ENCODE data around the gene ANO5. TPM values are rescaled to one million over a fixed set of nuclear protein-coding genes. Genes with fewer than 3 reads are reported as not detected.

ANO5 gene
- polyA plus RNA-seq, 3 donors, result 3.6 to 6.3 (median 4.5) TPM

- DNase-seq (ENCODE audit: extremely low read depth in 1 of 11, low read depth in 9 of 11, low spot score in 4 of 11), result no peak
Observed at GRCh38 chr11:22302368-22302767, 109.5 kb downstream of the ANO5 start.

GRCh38 chr11:22304337-22304961 lies 111.6 kb downstream of the ANO5 start:
- peak in 5 of 11 donors; percentile 1 to 25 (median 7) for DNase-seq (ENCODE audit: extremely low read depth in 1 of 11, low read depth in 9 of 11, low spot score in 4 of 11)

GRCh38 chr11:22317656-22318055 lies 124.8 kb downstream of the ANO5 start:
- DNase-seq (ENCODE audit: extremely low read depth in 1 of 11, low read depth in 9 of 11, low spot score in 4 of 11), result no peak

GRCh38 chr11:22331771-22332170 lies 138.9 kb downstream of the ANO5 start:
- DNase-seq (ENCODE audit: extremely low read depth in 1 of 11, low read depth in 9 of 11, low spot score in 4 of 11), result no peak

Other genes with a start within 250 kb of the ANO5 start
- gene SLC17A6, start 145.3 kb downstream of the ANO5 start, polyA plus RNA-seq (ENCODE audit: insufficient read length in 3 of 3), result under 1 TPM in 1 of 3 donors, not detected in 2; 0.03 TPM